GM18511 (cell line): Measurements from ENCODE around the gene ADAMTS9.

Experiments used
- ATAC-seq: cut with Tn5 transposase; IDR thresholded peaks from one replicate; pipeline ENCODE4 v1.9.1; 2021; ENCODE audit warnings: mild to moderate bottlenecking, moderate library complexity; ENCODE audit not compliant: unreplicated experiment

The ADAMTS9 gene

DNA sequence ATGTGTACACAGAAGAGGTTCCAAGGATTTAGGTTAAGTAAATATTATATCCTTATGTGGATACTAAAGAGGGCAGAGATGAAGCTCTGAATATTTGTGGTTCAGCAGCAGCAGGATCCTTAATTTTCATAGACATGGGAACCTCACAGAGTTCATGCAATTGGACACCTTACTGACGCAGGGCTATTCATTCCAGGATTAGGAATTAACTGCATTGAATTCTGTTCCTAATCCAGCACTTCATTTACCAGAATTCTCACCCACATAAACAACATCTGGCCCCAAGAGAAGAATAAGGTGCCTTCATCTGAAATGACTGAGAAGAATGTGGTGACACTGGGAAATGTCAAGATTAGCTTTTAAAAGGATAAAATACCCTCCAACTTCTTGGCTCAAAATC, 62.4 kb downstream of the ADAMTS9 start:
- no peak for ATAC-seq

DNA sequence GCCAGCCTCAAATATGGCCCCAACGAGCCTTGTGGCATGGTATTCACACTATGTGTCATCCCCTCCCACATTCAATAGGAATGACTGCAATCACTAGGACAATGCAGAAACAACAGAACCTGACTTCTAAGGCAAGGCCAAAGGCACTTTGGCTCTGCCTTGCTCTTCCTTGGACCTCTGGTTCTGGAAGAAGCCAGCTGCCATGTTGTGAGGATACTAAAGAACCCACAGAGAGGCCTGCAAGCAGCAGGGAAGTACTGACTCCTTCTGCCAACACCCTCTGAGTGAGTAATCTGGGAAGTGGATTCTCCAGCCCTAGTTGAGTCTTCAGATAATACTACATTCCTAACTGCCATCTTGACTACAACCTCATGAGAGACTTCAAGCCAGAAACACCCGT, 64.7 kb downstream of the ADAMTS9 start:
- ATAC-seq: no peak

DNA sequence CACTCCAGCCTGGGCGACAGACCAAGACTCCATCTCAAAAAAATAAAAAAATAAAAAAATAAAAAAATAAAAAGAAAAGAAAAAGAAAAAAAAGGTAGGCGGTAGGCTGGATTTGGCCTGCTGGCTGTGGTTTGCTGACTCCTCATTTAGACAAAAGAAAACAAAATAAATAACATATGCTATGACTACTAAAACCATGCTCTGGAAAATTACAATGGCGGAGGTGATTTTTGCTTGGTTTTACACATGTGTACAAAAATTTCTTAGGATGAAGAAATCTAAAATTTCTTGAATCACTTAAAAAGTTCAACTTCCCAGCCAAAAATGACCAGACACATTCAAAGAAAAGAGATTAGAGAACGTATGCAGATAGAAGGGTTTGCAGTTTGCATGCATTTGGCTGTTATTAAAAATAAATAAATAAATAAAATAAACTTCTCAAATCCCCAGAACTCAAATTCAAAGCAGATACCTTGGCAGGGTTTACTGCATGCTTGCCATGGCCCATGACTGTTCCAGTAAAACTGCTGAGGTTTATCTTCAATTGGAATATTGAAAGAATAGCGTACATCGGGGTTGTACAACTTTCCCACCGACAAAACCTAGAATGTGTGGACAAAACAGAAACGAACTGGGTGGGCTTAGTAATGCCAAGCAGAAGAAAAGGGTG, 65.9 kb downstream of the ADAMTS9 start:
- no peak for ATAC-seq

DNA sequence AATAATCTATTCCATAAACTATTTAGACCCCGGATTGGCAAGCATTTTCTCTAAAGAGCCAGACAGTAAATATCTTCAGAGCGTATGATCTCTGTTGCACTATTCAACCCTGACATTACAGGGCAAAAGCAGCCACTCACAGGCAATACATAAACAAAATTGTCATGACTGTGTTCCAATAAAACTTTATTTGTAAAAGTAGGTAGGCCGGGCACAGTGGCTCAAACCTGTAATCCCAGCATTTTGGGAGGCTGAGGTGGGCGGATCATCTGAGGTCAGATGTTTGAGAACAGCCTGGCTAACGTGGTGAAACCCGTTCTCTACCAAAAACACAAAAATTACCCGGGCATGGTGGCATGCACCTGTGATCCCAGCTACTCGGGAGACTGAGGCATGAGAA, 66.5 kb downstream of the ADAMTS9 start:
- no peak for ATAC-seq

DNA sequence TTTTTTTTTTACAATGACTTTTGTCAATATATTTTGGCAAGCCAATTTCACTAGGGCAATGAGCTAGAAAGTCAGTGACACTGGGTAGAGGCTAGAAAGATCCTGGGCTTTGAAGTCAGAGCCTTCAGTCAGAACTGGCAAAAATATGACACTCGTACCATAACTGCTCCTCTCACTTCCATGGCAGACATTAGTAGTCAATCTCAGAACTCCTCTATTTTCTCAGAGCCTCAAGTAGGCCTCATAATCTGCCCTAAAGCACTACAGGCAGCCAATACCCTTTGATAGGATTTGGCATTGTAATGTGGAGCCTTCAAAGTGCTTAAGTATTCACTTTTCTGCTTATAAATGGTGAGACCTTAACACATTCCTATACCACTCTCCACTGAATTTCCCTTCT, 67.8 kb downstream of the ADAMTS9 start:
- ATAC-seq: no peak

DNA sequence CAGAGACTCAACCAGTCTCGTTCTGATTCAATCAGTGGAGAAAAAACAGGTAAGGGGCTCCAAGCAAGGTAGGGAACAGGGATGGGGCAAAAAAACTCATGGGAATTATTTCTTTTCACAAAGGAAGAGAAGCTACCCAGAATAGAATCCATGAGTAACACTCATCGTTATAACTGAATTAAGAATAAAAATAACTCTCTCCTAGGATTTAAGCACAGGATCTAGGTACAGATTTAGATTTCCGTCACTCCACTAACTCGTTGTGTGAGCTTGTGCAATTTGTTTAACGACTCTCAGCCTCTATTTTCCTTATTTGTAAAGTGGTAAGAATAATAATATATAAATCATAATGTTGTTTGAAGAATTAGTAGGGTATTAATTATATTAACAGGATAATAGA, 68.6 kb downstream of the ADAMTS9 start:
- no peak for ATAC-seq

DNA sequence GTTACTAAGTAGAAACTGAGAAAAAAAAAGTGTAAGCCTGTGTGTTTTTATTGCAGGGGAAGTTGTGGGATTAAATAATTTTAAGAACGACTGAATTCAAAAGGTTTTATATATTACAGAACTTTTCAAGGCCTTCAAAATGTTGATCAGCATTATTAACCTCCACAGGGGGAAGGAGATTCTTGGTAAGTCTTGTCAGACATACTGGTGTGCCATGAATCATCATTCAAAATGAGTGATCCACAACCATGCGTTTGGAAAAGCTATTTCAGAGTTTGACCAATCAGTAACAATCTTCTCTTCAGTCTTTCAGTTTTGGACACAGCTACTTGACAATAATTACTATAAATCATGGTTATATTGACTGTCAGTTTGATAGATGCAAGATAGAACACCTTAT, 70.2 kb downstream of the ADAMTS9 start:
- no peak for ATAC-seq

DNA sequence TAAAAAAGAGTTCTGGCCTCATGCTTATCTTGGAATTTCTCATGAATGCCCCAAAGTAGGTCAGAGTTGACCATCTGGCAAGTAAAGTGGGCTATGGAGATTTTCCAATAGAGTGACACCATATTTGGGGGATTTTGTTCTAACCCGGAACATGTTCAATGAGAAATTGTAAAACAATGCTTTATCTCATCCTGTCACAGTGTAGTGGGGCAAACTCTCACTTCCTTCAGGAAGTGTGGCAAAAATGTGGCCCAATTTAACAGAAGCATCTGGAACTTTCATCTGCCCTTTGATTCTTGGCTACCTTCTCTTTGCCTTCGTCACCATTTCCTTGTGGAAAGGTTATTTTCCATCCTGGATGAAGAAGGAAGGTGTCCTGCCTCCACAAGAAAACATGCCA, 70.8 kb downstream of the ADAMTS9 start:
- no peak for ATAC-seq

DNA sequence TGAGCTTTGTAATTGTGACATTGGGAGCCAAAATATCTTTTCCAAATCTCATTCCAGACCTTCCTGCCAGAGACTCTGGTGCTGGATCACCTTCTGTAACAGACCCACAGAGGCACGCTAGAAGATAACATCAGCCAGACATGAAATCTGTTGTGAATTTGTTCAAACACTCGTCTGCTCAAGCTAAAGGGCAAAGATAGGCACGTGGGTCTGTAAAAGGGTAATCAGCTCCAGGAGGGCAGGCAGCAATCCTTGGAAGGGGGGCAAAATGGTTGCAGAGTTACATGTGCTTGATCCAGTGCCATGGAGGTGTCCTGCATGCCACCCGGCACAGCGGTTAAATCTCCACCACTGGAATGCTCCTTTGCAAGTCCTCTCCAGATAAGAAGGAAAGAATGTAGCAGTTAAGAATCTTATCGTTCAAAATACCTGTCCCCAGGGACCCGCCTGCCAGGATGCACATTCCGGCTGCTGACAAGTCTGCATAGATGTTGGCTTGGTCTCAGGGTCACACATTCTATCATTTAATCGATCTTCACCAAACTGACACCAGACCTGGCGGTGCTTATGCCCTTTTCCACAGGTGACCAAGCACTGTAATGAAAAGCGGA, 74.8 kb downstream of the ADAMTS9 start:
- ATAC-seq: no peak

DNA sequence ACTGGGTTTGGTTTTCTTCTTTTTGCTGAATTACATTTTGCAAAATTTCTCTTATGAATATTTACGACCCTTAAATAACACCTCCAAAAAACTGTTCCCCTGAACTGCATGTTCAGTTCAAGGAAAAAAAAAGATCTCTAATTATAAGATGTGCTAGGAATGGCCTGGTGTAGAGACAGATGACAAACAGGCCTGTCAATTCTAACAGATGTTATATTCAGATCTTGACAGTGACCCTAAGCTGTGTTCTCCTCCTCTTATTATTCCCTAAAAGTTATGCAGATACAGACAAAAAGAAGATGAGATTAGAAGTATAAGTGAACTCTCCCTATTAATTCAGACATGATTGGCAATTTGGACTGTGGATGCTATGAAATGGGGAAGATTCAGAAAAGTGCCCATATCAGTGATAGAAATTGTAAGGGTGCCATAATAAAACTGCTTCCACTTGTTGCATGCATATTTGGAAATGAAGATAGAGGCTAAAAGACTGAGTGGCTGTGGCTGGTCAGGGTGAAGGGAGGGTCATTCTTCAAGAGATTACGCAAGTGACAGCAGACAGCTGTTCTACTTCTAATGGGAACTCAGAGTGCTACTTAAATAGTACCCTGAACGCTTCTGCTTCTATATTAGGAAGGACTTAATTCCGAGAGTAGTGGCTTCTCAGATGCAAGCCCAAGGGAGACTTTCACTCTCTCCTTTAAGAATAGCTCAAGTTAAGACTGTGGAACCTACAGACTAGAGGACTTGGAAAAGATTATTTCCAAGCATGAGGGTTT, 75.5 kb downstream of the ADAMTS9 start:
- ATAC-seq: no peak

DNA sequence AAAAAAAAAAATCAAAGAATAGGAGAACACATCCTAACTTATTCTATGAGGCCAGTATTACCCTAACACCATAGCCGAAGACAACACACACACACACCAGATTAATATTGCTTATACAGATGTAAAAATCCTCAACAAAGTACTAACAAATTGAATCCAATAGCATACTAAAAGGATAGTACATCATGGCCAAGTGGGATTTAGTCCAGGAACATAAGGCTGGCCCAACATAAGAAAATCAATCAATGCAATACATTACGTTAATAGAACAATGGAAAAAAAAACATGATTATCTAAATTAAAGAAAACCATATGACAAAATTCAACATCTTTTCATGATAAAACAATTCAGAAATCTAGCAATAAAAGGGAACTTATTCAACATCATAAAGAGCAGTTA, 79.1 kb downstream of the ADAMTS9 start:
- no peak for ATAC-seq

DNA sequence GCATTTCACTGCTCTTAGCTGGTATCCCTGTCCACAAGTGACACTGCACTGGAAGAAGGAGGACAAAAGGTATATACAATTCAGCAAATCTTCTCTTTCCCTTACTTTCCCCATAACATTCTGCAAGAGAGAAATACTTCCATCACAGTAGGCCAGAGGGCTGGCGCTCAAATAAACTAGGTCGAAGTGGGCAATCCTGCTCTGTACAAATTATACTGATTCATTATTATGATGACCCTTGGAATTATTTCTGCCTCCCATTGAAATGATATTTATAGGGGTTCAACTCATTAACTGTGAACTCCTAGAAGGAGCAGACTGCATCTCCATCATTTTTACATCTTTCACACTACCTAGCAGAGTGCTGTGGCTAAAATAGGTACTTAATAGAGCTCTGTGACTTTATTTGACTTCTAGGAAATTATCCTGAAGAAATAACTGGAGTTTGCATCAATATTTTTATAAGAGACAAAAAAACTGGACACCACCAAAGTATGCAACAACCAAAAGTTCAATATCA, 80.7 kb downstream of the ADAMTS9 start:
- no peak for ATAC-seq

DNA sequence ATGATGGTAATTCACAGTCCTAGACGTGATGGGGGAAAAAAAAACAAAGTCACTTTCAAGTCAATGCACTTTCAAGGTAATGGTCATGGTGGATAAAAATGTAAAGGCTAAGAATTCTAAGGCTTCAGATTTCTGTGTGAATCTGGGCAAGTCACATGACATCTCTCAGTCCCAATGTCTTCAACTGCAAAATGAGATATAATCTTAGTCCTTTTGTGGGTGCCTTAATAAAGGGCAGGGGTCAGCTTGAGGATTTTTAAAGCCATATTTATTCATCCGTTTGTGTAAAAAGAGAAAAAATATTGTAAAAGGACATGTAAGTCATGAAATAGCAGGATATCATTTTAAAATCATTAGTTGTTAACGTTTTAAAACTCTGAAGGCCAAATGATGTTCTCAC, 83.5 kb downstream of the ADAMTS9 start:
- no peak for ATAC-seq

DNA sequence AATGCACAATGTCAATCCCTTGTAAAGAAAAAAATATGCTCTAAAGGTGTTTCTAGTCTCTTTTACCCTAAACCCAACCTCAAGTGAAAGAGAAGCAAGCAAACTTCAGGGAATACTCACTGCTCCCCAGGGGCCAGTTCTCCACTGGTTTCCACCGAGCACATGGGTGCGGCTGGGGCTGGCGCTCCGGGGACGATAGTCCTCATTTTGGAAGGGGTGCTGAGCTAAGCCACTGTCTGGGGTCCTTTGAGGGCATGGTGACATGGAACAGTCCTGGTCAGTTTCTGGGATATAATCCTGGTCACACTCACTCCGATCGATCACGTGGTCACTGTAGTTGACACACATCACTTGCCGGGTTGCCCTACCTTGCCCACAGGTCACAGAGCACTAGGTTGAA, 86.0 kb downstream of the ADAMTS9 start:
- no peak for ATAC-seq

DNA sequence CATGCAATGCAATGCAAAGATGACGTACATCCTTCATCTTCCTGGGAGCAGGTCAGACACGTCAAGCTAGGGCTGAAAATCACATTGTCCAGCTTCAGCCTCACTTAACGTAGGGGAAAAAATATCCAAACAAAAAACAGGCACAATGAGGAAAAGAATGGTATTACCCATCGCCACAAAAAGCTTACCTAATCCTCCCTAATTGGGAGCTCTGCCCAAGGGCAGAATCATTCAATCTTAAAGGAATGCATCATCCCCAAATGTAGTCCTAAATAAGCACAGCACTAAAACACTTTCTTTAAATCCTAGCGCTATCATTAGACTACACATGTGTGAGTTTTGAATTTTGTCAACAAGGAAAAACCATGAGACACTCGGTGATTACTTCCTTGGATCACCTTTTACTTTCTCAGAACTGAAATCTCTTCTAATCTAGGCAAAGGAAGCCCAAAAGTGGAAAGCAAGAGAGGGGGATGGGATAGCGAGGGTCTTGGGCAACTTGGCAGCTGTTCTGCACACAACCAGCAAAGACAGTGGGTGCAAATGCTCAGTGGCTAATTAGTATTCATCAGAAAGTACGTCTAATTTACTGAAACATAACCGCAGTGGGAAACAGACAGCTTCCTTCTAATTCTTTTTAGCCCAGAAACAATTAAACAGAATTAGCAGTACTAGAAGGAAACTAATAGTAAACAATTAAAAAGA, 87.4 kb downstream of the ADAMTS9 start:
- ATAC-seq: no peak

DNA sequence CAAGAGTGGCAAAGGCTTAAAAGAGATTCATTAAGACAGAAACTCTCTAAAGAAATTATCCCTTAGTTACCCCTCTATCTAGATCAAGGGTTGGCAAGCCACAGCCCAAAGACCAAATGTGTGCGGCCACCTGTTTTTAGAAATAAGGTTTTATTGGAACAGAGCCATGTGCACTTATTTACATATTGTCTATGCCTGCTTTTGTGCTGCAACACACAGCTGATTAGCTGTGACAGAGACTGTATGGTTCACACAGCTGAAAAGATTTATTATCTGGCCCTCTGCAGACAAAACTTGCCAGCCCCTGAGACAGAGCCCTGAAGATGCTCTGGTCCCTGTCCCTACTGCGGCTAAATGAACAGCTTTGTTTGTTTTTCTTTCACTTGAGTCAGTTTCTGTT, 88.1 kb downstream of the ADAMTS9 start:
- ATAC-seq: no peak

DNA sequence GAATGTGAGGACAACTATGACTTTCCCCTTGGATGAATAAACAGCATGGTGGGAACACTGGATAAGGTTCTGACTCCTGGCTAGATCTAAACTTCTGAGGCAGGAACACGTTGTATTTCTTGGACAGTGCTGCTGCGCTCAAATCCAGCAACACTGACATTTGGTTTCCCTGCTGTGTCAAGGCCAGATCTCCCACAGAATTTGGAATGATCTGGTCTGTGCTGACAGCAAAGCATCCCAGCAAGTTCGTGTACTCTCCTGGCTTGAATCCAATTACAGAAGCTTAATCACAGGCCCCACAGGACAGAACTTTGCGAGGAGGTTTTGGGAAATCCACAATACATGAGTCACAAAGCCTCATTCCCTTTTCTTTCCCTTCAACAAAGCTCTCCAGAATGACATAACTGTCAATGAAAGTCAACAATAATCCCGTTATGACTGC, 92.5 kb downstream of the ADAMTS9 start:
- ATAC-seq: no peak

DNA sequence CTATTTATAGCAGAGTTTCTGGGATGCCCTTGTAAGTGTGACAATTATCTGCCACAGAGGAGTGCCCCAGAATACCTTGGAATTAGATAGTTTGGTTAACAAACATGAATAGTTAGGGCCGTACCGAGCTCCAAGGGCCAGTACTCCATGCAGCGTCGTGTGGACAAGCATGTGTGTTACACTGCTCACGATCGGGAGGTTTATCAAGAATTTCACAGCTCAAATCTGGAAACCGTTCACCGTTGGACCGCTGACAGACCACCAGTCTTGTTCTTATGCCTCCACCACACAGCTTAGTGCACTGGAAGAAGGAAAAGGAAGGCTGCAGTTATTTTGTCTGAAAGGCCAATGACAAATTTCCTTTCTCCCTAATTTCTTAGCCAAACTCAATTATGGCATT, 93.7 kb downstream of the ADAMTS9 start:
- ATAC-seq: no peak

DNA sequence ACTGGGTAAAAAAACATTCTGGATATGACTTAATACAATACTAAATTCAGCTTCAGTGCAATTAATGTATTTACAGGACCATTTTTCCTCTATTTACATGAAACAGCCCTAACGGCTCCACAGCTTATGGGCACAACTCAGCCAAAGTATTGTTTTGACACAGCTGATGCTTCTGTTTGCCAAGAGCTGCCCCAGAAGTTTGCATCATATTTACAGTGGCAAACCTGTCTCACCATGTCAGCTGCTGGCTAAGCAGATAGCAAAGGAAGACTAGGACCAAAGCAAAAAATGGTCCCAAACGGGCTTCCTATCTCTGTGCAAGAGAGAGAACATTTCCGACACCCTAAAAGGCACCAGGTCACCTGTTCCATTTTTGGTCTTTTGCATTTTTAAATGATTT, 94.5 kb downstream of the ADAMTS9 start:
- no peak for ATAC-seq

DNA sequence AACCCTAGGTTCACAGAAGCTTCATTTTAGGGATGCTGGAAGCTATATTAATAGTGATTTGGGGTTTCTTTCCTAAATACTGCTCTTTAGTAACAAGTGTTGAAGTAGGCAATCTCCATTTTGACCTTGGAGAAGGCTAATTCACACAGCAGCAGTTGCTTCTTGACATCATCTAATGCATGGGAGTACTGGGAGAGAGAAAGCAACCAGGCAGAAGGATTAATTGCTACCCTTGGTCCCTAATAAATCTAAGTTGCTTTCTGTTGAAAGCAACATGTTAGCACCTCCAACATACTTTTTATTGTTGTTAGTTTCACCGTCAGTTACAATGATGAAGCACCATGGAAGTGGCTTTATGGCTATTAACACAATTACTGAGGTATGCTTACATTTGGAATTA, 96.2 kb downstream of the ADAMTS9 start:
- no peak for ATAC-seq

DNA sequence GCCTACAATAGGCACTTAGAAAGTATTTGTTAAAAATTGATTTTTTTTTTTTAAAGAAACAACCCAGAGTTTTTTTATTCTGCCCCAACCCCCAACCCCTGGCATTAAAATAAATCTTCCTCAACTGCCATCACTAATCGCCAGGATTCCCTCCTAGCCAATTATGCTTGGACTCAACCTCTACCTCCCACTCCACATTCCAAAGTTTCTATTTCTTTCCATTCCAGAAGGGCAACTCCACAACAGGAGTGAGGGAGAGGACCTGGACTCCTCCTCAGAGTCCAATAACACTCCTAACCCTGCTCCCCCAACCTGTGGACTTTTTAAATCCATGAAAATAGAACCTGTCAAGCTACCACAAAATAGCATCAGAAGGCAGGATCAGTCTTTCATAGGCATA, 99.4 kb downstream of the ADAMTS9 start:
- no peak for ATAC-seq
